Mucosa of descending colon (tissue), 3 donors: ENCODE data around the gene HOOK1. TPM values are rescaled to one million over a fixed set of nuclear protein-coding genes. Genes with fewer than 3 reads are reported as not detected.

Experiments used
- ATAC-seq: fragments of 200-7000 bp; cut with Tn5 transposase; one replicate; pipeline ENCODE4 v1.9.1; 2020; ENCODE audit warnings: mild to moderate bottlenecking, moderate library complexity
- DNase-seq, 3 donors: peaks; one replicate each; pipeline ENCODE4 v3.0.0-alpha.2; 2020
- H3K36me3 ChIP-seq: fragments of 200-600 bp; one replicate; pipeline ENCODE4 v1.8.0; 2021; ENCODE audit warnings: low read depth, mild to moderate bottlenecking
- H3K4me1 ChIP-seq: fragments of 200-600 bp; one replicate; pipeline ENCODE4 v1.8.0; 2021; ENCODE audit warnings: low read depth, mild to moderate bottlenecking
- H3K4me3 ChIP-seq: fragments of 200-600 bp; one replicate; pipeline ENCODE4 v1.8.0; 2021; ENCODE audit warnings: mild to moderate bottlenecking
- H3K9me3 ChIP-seq: fragments of 200-600 bp; one replicate; pipeline ENCODE4 v1.8.0; 2021; ENCODE audit warnings: mild to moderate bottlenecking
- intact Hi-C, 2 donors: fragments of 100-400 bp; cut with DNase I in 1 of 2; cut with micrococcal nuclease in 1 of 2; formaldehyde crosslinking; loops; one replicate each; pipeline versions ENCODE4 v1.11.0 to v1.11.1; 2022; cut with DNase I, micrococcal nuclease
- total RNA-seq, 3 donors: library from RNA; stranded (reverse); fragmentation: NEBNext Ultra II Directional in 2 of 3; extraction: Animal tissue kit (Norgen Biotek cat#: 25700) in 2 of 3; gene quantifications; one replicate each; pipeline versions ENCODE4 v1.2.1 to v1.2.4, GENCODE V29; 2021 to 2023
- TF ChIP-seq, protein P1 (sequence below): fragments of 200-600 bp; IDR thresholded peaks from one replicate; pipeline ENCODE4 v1.8.0; 2022; ENCODE audit warnings: antibody characterized with exemption, mild to moderate bottlenecking
- donor health status: DM: no; HTN: no; CAD: no; lungs with moderate emphysema.
- donor health status: DM: no; HTN: no; CAD: no.
- donor health status: DM: no; HTN: yes; CAD: no.

Gene HOOK1
- total RNA-seq, 3 donors from 2014 or later: 26.9 to 58.6 (median 55.9) TPM

DNA sequence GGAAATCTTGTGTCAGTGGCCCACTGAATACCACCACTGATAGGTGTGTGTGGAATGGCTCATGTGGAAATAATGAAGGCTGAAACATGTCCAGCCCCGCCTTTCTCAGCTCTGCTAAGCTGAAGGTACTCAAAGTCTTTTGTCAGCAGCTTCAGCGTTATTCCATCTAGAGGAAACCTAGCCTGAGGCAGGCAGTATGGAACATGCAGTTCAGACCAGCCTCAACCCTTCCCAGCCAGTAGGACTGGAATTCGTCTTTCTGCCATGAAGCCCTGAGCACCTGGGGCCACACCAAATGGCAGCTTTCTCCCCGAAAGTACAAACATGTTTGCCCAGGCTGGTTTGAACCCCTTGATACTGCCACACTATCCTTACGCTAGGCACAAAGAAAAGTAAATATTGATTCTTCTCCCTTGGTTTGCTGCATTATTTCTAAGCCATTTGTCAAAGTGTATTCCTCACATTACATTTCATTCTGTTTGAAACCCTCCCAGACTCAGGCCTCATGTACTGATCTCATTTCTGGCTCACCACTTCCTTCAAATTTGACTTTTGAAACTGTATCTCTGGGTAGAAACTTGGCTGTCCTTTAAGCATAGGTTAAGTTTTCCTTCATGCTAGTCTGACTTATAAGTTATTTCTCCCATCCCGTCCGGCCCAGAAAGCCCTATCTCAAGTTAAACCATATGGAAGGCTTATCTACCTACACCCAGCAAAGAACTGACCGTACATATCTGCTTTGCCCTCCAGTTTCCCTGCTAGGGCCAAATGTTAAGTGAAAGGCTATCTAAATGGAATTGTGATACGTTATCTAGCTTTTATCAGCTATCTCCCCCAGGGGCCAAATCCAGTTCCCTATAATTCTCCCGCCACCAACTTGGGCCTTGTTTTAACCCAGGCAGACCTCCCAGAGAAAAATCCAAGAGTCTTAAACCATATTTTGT, 45.7 kb upstream of the HOOK1 start:
- H3K4me3 ChIP-seq: no peak overlapping the region
- no peaks in the 10 kb centered on the region for H3K36me3 ChIP-seq
- intact Hi-C loops: no loop called here
- no peaks in the 10 kb centered on the region for H3K9me3 ChIP-seq
- ATAC-seq: no peak
- DNase-seq: no peak
- no peaks in the 10 kb centered on the region for H3K4me1 ChIP-seq
- TF ChIP-seq, protein P1, sequence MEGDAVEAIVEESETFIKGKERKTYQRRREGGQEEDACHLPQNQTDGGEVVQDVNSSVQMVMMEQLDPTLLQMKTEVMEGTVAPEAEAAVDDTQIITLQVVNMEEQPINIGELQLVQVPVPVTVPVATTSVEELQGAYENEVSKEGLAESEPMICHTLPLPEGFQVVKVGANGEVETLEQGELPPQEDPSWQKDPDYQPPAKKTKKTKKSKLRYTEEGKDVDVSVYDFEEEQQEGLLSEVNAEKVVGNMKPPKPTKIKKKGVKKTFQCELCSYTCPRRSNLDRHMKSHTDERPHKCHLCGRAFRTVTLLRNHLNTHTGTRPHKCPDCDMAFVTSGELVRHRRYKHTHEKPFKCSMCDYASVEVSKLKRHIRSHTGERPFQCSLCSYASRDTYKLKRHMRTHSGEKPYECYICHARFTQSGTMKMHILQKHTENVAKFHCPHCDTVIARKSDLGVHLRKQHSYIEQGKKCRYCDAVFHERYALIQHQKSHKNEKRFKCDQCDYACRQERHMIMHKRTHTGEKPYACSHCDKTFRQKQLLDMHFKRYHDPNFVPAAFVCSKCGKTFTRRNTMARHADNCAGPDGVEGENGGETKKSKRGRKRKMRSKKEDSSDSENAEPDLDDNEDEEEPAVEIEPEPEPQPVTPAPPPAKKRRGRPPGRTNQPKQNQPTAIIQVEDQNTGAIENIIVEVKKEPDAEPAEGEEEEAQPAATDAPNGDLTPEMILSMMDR: no peak

DNA sequence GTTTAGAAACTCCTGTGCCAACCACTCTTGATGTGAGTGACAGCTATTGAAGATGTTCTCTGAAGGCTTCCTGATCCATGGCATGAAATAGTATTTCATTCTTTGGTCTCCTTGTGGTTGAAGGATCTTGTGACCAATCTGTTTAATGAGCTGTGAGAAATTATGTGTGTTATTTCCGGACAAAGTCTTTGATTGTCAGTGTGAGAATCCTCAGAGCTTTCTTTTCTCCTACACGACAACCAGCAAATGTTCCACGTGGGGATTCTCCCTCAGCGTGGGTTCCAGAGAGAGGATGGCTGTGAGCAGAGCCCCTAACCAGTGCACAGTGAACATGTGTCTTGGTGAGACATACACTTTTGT, 45.0 kb upstream of the HOOK1 start:
- Histone ChIP-seq H3K36me3 (no peaks in the 10 kb centered on the region), H3K9me3 (no peaks in the 10 kb centered on the region), H3K4me1 (no peaks in the 10 kb centered on the region), H3K4me3 (no peak overlapping the region)
- DNase-seq (no peak), ATAC-seq (no peak)
- TF ChIP-seq, protein P1: no peak
- intact Hi-C loops: no loop called here

DNA sequence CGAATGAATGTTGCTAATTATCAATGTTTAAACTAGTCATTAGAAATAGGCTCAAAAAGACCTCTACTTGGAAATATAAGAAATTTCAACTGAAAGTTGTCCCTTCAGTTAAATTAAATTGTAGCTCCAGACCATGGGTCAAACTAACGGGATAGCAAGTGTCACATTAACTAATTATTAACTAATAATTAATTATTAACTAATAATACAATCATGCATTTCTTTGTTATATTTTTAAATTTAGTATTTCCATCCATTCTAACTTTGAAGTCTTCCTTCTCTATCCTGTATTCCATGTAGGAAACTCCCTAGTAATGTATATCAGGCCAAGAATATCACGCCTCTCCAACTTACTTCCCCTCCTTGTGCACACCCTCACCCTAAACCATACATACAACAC, 43.4 kb upstream of the HOOK1 start:
- no peak for DNase-seq
- Histone ChIP-seq H3K4me1 (no peaks in the 10 kb centered on the region), H3K4me3 (no peak overlapping the region), H3K36me3 (no peaks in the 10 kb centered on the region), H3K9me3 (no peaks in the 10 kb centered on the region)
- TF ChIP-seq, protein P1: no peak
- intact Hi-C loops: no loop called here
- ATAC-seq: no peak

DNA sequence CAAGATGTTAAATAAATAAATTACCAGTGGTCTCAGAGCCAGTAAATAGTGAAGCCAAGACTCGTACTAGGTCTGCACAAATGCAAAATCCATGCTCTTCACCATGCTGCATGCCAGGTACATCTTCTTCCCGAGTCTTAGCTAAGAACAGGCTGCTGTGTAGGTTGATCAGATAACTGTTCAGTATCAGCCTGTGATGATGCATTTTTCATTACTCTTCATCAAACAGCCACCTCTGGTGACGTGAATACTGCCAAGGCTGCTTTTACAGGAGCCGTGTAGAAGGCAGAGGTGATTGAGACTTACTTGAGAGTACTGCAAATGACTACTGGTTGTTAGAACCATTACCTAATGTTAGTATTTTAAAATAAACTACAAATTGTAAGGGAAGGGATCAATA, 39.3 kb upstream of the HOOK1 start:
- H3K9me3 ChIP-seq: no peaks in the 10 kb centered on the region

DNA sequence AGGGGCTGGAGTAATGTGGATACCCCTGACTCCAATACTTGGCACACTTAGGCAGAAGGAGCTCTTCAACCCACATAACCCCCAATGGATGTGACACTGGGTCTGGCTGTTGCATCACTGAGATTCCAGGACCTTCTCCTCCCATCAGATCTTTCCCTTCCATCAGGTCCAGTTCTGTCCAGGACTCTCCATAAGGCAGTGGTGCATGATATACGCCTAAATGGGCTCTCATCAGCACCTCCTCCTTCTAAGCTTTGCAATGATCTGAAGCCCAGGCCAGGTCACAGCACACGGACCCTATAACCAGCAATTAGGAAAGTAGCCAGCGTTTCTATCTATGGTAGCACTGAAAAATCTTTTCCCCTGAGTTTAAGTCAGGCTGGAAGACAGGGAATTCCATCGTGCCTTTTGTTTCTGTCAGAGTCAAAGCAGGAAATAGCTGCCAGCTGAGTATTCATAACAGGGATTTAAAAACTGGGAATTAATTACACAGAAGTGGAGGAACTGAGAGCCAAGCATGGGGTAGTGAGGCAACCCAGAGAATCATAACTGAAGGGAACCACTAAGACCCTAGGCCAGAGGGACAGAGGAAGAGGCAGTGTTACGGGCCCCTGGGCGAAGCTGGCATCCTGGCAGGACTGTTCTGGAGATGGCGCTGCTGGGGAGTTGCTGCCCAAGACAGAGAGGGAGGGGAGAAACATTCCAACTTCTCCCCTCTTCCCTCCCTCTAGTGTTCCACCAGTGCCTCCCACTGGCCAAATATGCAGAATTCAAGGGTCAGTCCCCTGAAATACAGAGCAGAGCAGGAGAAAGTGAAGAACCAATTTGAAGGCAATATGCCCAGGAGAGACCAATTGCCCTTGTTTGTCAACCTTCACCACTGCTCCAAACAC, 37.5 kb upstream of the HOOK1 start:
- no peak for ATAC-seq
- TF ChIP-seq, protein P1: no peak
- intact Hi-C loops: no loop called here
- Histone ChIP-seq H3K36me3 (no peaks in the 10 kb centered on the region), H3K9me3 (no peaks in the 10 kb centered on the region), H3K4me3 (no peak overlapping the region), H3K4me1 (no peaks in the 10 kb centered on the region)
- no peak for DNase-seq

More for the DNA sequence above, 39.3 kb upstream of the HOOK1 start:
- intact Hi-C loops: no loop called here
- no peak overlapping the region for H3K4me3 ChIP-seq
- H3K36me3 ChIP-seq: no peaks in the 10 kb centered on the region
- DNase-seq (no peak), ATAC-seq (no peak)
- TF ChIP-seq, protein P1: no peak
- no peaks in the 10 kb centered on the region for H3K4me1 ChIP-seq
